T-cell (primary cell): ENCODE data around the gene PARD3. TPM values are rescaled to one million over a fixed set of nuclear protein-coding genes. Genes with fewer than 3 reads are reported as not detected.
"Not testable (repeated sequence)": the region's sequence is repeated elsewhere in the genome, so short reads cannot be mapped to it uniquely, and the experiment has no call there.

Experiments used
- ATAC-seq, 4 experiments: fragments of 200-7000 bp in 3 of 4; fragments of 150-1000 bp in 1 of 4; cut with Tn5 transposase; replicated peaks in 1 of 4; 1 replicate in 3 of 4; 2 replicates in 1 of 4; pipeline ENCODE4 v1.10.0; 2021; ENCODE audit warnings: moderate library complexity in 3 of 4, mild to moderate bottlenecking in 2 of 4, moderate number of reproducible peaks in 1 of 4
- CTCF ChIA-PET, 2 donors: fragments of 300-600 bp; sonication (Branson Sonifier 250); formaldehyde crosslinking; loops; one replicate each; lab custom pipeline; 2022; ENCODE audit warnings: antibody characterized with exemption in 2 of 2; lab: Charles Lee
- POLR2A ChIA-PET, 2 donors: fragments of 300-600 bp; sonication (Branson Sonifier 250); formaldehyde crosslinking; loops; one replicate each; lab custom pipeline; 2022; ENCODE audit warnings: antibody characterized with exemption in 2 of 2; lab: Charles Lee
- DNase-seq, 35 experiments: peaks; one replicate each; pipeline versions ENCODE4 v3.0.0 to v3.0.0-alpha.2; 2013 to 2023
- H3K27ac ChIP-seq: one replicate; pipeline ENCODE4 v1.5.1; 2013; ENCODE audit warnings: low read length
- H3K27me3 ChIP-seq, 2 experiments: replicated peaks in 1 of 2; 1 replicate in 1 of 2; 2 replicates in 1 of 2; pipeline versions ENCODE4 v1.6.1 to v1.7.0; 2013; ENCODE audit warnings: low read length in 1 of 2, mixed read lengths in 1 of 2; ENCODE audit not compliant: control insufficient read depth in 2 of 2, insufficient read depth in 2 of 2; ENCODE audit errors: extremely low read depth in 1 of 2
- H3K36me3 ChIP-seq, 2 donors: 1 replicate in 1 of 2; 2 replicates in 1 of 2; pipeline versions ENCODE4 v1.6.1 to v1.7.0; 2013; ENCODE audit warnings: low read length in 1 of 2; ENCODE audit not compliant: control insufficient read depth in 2 of 2, insufficient read depth in 1 of 2; ENCODE audit errors: extremely low read depth in 1 of 2
- H3K4me1 ChIP-seq, 2 experiments: 1 replicate in 1 of 2; 2 replicates in 1 of 2; pipeline versions ENCODE4 v1.6.1 to v1.7.0; 2013; ENCODE audit warnings: low read length in 2 of 2, mixed read lengths in 1 of 2; ENCODE audit not compliant: insufficient read depth in 2 of 2, control insufficient read depth in 1 of 2; ENCODE audit errors: extremely low read depth in 1 of 2
- H3K4me3 ChIP-seq, 2 donors: 1 replicate in 1 of 2; 2 replicates in 1 of 2; pipeline versions ENCODE4 v1.5.1 to v1.7.0; 2013; ENCODE audit warnings: mild to moderate bottlenecking in 2 of 2, low read length in 1 of 2, moderate library complexity in 1 of 2; ENCODE audit not compliant: control insufficient read depth in 1 of 2; ENCODE audit errors: extremely low read depth in 1 of 2
- H3K9me3 ChIP-seq: 2 replicates; pipeline ENCODE4 v1.7.0; 2013
- H3K27ac Mint-ChIP-seq, 2 donors: one replicate each; pipeline ENCODE4 v1.8.0; 2020 to 2021; ENCODE audit warnings: mild to moderate bottlenecking in 2 of 2, mixed read lengths in 2 of 2
- H3K27me3 Mint-ChIP-seq, 2 donors: one replicate each; pipeline ENCODE4 v1.8.0; 2021 to 2022; ENCODE audit warnings: mixed read lengths in 2 of 2
- H3K36me3 Mint-ChIP-seq: one replicate; pipeline ENCODE4 v1.8.0; 2021; ENCODE audit warnings: mixed read lengths
- H3K4me1 Mint-ChIP-seq, 3 donors: one replicate each; pipeline ENCODE4 v1.8.0; 2020 to 2022; ENCODE audit warnings: mixed read lengths in 3 of 3, mild to moderate bottlenecking in 1 of 3
- H3K4me3 Mint-ChIP-seq, 3 donors: one replicate each; pipeline ENCODE4 v1.8.0; 2020 to 2022; ENCODE audit warnings: mild to moderate bottlenecking in 3 of 3, mixed read lengths in 3 of 3, moderate library complexity in 3 of 3
- H3K9me3 Mint-ChIP-seq, 3 donors: one replicate each; pipeline ENCODE4 v1.8.0; 2020 to 2022; ENCODE audit warnings: mixed read lengths in 3 of 3
- WGBS: methylation state at CpG from one replicate; pipeline ENCODE4 v1.1.5; 2013; ENCODE audit warnings: missing lambda C conversion rate; ENCODE audit not compliant: insufficient coverage; 5-methylcytosine and 5-hydroxymethylcytosine counted together
- total RNA-seq, 35 experiments: library from RNA in 6 of 35; stranded (reverse) in 6 of 35; fragments of 120-200 nt in 1 of 35; gene quantifications; one replicate each; pipeline versions ENCODE4 v1.2.1 to v1.2.4 and lab custom pipeline; 2013 to 2026

Gene PARD3
- total RNA-seq, 5 donors from 2014 or later (not counting 1 experiment from before 2014, with no cell fraction given) = 0.36 to 0.92 (median 0.65) TPM

GRCh38 chr10:34427158-34427910 is 387.8 kb downstream of the PARD3 start:
- 74% methylated on average over 6 of the region's 20 CpGs for WGBS
- H3K36me3 Mint-ChIP-seq, DNase-seq, H3K27ac ChIP-seq, H3K27me3 ChIP-seq, H3K27me3 Mint-ChIP-seq, H3K9me3 Mint-ChIP-seq, H3K4me1 ChIP-seq, H3K36me3 ChIP-seq, H3K27ac Mint-ChIP-seq, H3K9me3 ChIP-seq, H3K4me3 Mint-ChIP-seq, POLR2A ChIA-PET, H3K4me1 Mint-ChIP-seq, H3K4me3 ChIP-seq, CTCF ChIA-PET, ATAC-seq: not testable (repeated sequence)

GRCh38 chr10:34426538-34427157 is 388.4 kb downstream of the PARD3 start:
- ATAC-seq, H3K27ac ChIP-seq, DNase-seq, H3K4me3 ChIP-seq, H3K4me1 ChIP-seq, CTCF ChIA-PET, H3K4me1 Mint-ChIP-seq, H3K9me3 ChIP-seq, POLR2A ChIA-PET, H3K9me3 Mint-ChIP-seq, H3K36me3 Mint-ChIP-seq, H3K27me3 ChIP-seq, H3K27me3 Mint-ChIP-seq, H3K27ac Mint-ChIP-seq, H3K4me3 Mint-ChIP-seq, H3K36me3 ChIP-seq: not testable (repeated sequence)
- 78% methylated on average over 4 of the region's 7 CpGs for WGBS

GRCh38 chr10:34426041-34426440 is 389.1 kb downstream of the PARD3 start:
- no peaks in the 10 kb centered on the region for H3K27me3 ChIP-seq
- no peaks in the 10 kb centered on the region for H3K4me1 ChIP-seq
- H3K4me3 ChIP-seq = no peak overlapping the region
- H3K9me3 ChIP-seq = no peaks in the 10 kb centered on the region
- no peak overlapping the region for H3K27ac ChIP-seq
- Mint-ChIP-seq H3K36me3 (no peaks in the 10 kb centered on the region), H3K4me3 (no peak overlapping the region), H3K27ac (no peak overlapping the region), H3K9me3 (no peaks in the 10 kb centered on the region), H3K4me1 (no peaks in the 10 kb centered on the region), H3K27me3 (no peaks in the 10 kb centered on the region)
- WGBS = no CpG with 5 or more reads among the region's 3 CpGs
- no peak for DNase-seq
- no peak for ATAC-seq
- no peaks in the 10 kb centered on the region for H3K36me3 ChIP-seq
- CTCF ChIA-PET = no interaction called here
- POLR2A ChIA-PET = no interaction called here

GRCh38 chr10:34423673-34424625 is 391.1 kb downstream of the PARD3 start:
- Histone ChIP-seq H3K36me3 (no peaks in the 10 kb centered on the region), H3K4me1 (no peaks in the 10 kb centered on the region), H3K27ac (no peak overlapping the region), H3K4me3 (no peak overlapping the region), H3K27me3 (no peaks in the 10 kb centered on the region), H3K9me3 (no peaks in the 10 kb centered on the region)
- DNase-seq (no peak), ATAC-seq (no peak)
- ChIA-PET CTCF (interaction anchor here in 1 of 2 donors (0.6 kb wide), 1 partner anchor 68 kb away, joined by 7 read pairs; no protein-coding TSS in a partner anchor), POLR2A (no interaction called here)
- Mint-ChIP-seq H3K4me1 (no peaks in the 10 kb centered on the region), H3K27ac (no peak overlapping the region), H3K36me3 (no peaks in the 10 kb centered on the region), H3K27me3 (no peaks in the 10 kb centered on the region), H3K9me3 (no peaks in the 10 kb centered on the region), H3K4me3 (no peak overlapping the region)
- WGBS = 64% methylated on average over 1 of the region's 5 CpGs

- no CpG with 5 or more reads among the region's 1 CpG for WGBS
- no peaks in the 10 kb centered on the region for H3K4me1 Mint-ChIP-seq
- H3K27me3 Mint-ChIP-seq = no peaks in the 10 kb centered on the region
- ATAC-seq = no peak
- H3K4me3 ChIP-seq = no peak overlapping the region
- no peaks in the 10 kb centered on the region for H3K9me3 ChIP-seq
- H3K4me3 Mint-ChIP-seq = no peak overlapping the region
- no peaks in the 10 kb centered on the region for H3K36me3 ChIP-seq
- no peaks in the 10 kb centered on the region for H3K27me3 ChIP-seq
- DNase-seq = no peak
- H3K9me3 Mint-ChIP-seq = no peaks in the 10 kb centered on the region
- no peaks in the 10 kb centered on the region for H3K4me1 ChIP-seq
- POLR2A ChIA-PET = interaction anchor here in 1 of 2 donors (0.7 kb wide), 1 partner anchor 890 kb away, joined by 3 read pairs; no protein-coding TSS in a partner anchor
- H3K36me3 Mint-ChIP-seq = no peaks in the 10 kb centered on the region
- H3K27ac Mint-ChIP-seq = no peak overlapping the region
- H3K27ac ChIP-seq = no peak overlapping the region
- CTCF ChIA-PET = no interaction called here
These were observed 394.3 kb downstream of the PARD3 start for GRCh38 chr10:34420795-34421194.

GRCh38 chr10:34420273-34420672 is 394.8 kb downstream of the PARD3 start:
- no CpG with 5 or more reads among the region's 3 CpGs for WGBS

More at GRCh38 chr10:34420273-34420672, 394.8 kb downstream of the PARD3 start:
- Mint-ChIP-seq H3K9me3 (no peaks in the 10 kb centered on the region), H3K27me3 (no peaks in the 10 kb centered on the region), H3K27ac (no peak overlapping the region), H3K4me3 (no peak overlapping the region), H3K4me1 (no peaks in the 10 kb centered on the region), H3K36me3 (no peaks in the 10 kb centered on the region)
- Histone ChIP-seq H3K4me1 (no peaks in the 10 kb centered on the region), H3K36me3 (no peaks in the 10 kb centered on the region), H3K27me3 (no peaks in the 10 kb centered on the region), H3K9me3 (no peaks in the 10 kb centered on the region), H3K4me3 (no peak overlapping the region), H3K27ac (no peak overlapping the region)
- no peak for DNase-seq
- CTCF ChIA-PET = no interaction called here
- POLR2A ChIA-PET = interaction anchor here in 1 of 2 donors (0.6 kb wide), 1 partner anchor 12 kb away, joined by 3 read pairs; no protein-coding TSS in a partner anchor
- ATAC-seq = no peak
